Keratinocyte (primary cell): ENCODE data around the gene BUD31.

Experiments
- CTCF ChIP-seq, 3 experiments: IDR thresholded peaks in 1 of 3; conservative IDR thresholded peaks in 1 of 3; optimal IDR thresholded peaks in 1 of 3; 2 replicates in 2 of 3; 3 replicates in 1 of 3; pipeline versions ENCODE3 to v1.5.1; 2011; ENCODE audit warnings: low read length in 3 of 3, mild to moderate bottlenecking in 3 of 3, moderate library complexity in 2 of 3, control low read depth in 1 of 3, inconsistent platforms in 1 of 3; ENCODE audit not compliant: insufficient read depth in 2 of 3; ENCODE audit errors: extremely low read depth in 1 of 3
- EZH2 ChIP-seq: IDR thresholded peaks from one replicate; pipeline ENCODE4 v1.6.1; 2012; ENCODE audit warnings: inconsistent platforms, mild to moderate bottlenecking, low read length, moderate library complexity

- TF ChIP-seq CTCF (optimal IDR thresholded peaks at IDR 0.05 in 1 of 3, IDR thresholded peaks at IDR 0.05 in 1 of 3, conservative IDR thresholded peaks at IDR 0.05 in 1 of 3; ENCODE audit: extremely low read depth in 1 of 3, insufficient read depth in 2 of 3, low read length in 3 of 3) = no peak
- TF ChIP-seq EZH2 = no peak
These were observed 40.6 kb downstream of the BUD31 start for GRCh38 chr7:99449326-99449725.
